ENCODE results near the gene PLCH1.

PLCH1 gene

GRCh38 chr3:155683344-155683720 is 61.5 kb downstream of the PLCH1 start:
- DNase-seq, result no peak

DNA sequence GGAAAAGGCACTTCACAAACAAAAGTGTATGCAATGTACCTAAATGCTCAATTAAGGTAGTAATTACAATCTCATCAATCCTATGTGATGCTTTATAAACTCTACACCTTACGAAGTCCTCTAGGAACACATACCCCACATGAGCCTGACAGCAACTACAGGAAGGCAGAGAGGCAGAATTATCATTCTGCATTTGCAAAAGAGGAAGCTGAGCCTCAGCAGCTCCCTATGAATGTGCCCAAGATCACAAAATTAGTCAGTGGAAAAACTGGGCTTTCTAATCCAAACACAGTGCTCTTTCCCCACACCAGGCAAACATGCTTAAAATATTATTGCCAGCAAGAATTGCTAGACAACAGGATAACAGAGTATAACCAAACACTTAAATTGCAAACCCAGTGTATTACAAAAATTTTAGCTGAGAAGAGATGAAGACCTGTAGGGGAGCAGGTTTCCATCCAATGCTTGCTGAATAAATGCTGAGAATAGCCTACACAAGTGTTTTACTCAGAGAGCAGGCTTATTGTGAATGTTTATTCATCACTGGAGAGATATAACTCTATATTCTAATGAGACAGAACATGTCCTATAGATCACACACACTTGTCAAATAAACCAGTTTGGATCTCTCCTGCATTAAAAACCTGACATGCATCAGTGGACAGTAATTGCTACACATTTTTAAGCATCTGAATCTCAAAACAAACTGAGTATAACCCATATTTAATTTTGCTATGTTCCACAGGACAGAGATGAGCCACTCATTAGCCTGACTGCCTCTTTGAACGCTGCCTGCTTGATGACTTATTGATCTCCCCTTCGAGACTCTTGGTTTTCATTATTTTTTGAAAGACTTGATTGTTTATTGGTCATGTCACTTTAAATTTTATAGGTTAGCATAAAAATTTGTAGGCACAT is 62.2 kb downstream of the PLCH1 start:
- no peak for DNase-seq

- DNase-seq, result no peak
Observed at GRCh38 chr3:155676252-155676981, 68.5 kb downstream of the PLCH1 start.

GRCh38 chr3:155675094-155675493 is 69.8 kb downstream of the PLCH1 start:
- DNase-seq, result no peak

DNA sequence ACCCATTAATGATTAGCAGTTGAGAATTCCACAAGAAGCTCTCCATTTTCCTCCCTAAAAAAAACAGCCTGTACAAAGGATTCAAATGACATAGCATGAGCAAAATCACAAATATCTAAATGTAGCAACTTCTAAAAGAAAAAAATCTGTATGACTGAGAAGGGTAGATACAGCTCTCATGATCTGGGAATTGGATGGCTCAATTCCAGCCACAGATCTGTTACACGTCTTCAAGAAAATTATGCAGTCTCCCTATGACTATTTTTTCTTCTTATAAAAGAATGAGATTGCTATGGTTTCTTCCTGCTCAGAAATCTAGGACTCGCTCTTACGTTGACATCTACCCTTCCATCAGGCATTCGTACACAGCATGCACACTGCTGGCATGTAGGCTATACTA is 71.5 kb downstream of the PLCH1 start:
- no peak for DNase-seq

GRCh38 chr3:155670335-155670734 is 74.5 kb downstream of the PLCH1 start:
- no peak for DNase-seq

DNA sequence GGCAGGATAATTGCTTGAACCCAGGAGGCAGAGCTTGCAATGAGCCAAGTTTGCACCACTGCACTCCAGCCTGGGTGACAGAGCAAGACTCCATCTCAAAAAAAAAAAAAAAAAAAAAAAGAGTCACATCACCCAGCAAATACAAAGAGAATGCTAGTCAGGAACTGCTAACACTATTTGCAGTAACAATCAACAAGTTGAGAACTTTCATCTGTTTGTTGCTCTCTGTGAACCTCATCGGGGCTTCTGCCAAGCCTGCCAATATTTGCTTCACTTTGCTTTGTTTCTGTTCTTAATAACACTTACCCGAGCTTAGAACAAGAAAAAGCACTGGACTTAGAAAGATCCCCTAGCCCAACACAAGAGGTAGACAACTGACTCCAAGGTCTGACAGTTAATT is 76.9 kb downstream of the PLCH1 start:
- DNase-seq, result no peak

DNA sequence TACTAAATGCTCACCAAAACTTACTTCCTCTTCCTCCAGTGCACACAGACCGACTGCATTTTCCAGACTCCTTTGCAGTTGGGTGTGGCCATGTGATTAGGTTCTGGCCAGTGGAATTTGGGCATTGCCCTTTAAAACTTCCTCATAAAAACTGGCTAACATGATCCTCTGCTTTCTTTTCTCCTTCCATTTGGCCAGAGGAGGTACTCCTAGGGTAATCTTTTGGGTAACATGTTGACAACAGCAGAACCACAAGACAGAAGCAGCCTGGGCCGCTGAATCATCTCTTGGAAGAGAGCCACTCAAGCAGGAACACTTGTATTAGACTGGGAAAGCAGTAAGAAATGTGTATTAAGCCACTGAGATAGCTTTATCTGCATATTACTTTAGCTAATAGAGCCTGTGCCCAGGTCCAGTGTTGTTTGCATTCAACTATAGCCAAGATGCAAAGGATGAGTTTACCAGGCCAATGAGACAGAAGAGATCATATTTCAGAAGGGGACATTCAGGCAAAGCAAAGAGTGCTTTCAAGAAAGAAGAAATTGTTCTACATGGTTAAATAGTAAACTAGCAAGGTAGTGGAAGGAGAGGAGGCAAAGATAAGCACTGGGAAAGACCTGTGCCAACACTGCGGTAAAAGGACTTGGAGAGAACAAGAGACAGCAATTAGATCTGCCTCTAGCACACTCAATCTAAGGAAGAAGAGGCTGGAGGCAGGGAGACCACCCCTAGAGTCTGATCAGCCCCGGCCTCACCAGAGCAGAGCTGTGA is 79.8 kb downstream of the PLCH1 start:
- no peak for DNase-seq

DNA sequence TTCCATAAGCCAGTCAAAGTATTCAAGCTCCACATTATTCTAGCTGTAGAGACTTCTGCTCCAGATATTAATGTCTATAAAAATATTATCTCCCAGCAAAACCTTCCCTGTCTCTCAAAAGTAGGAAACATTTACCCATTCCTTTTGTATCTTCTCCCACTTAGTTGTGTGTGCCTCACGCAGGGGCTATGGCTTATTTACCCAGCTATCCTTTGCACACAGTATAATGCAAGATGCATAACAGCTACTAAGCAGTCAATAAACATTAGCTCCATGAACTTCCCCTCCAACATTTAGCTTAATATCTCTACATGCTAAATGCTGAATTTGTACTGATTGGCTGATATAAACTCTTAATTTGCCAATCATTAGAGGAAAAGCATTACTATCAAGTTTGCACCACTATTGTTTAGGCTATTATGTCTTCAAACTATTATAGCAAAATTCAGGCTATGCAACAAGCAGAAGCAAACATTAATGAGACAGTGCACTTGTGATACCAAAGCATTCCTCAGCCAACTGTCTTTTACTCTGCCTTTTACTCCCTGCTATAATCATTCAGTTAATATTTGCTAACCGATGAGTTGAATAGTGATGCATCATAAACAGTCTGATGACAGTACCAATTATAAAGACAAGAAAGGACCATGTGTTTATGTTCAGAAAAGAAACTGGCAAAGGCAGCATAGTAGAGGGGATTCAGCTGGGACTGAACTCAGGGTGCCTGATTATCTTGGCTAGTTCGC is 81.2 kb downstream of the PLCH1 start:
- no peak for DNase-seq

DNA sequence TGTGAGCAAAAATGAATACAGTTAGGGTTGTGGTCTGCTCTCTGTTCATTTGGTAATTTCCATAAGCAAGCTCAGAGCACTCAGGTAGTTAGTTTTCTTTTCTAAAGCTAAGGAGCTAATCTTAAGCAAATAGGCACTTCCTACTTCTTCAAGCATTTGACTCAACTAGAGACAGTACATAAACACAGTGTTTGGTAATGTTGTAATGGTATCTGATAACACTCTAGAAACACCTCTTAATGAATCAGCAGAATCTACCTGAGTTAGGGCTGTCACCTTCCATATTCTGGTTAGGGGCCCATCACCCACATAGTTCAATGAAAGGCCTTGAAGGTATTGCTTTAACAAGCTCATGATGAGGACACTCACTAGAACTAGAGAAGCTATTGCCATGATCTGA is 83.1 kb downstream of the PLCH1 start:
- DNase-seq, result no peak

DNA sequence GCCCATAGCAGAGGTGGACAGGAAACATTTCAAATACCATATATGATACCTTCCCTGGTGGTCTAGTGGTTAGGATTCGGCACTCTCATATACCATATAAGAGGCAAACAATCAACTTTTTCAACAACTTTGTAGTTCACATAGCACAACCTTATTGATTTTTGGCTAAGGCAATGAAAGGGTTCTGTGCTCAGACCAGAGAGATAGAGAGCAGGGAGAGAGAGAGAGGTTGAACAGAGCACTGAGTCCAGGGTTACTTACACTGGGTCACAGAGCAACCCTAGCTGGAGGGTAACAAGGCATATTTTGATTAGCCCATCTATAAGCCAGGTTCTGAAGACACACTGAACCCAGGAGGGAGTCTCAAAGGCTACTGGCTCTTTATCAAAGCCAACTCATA is 83.8 kb downstream of the PLCH1 start:
- DNase-seq, result no peak

DNA sequence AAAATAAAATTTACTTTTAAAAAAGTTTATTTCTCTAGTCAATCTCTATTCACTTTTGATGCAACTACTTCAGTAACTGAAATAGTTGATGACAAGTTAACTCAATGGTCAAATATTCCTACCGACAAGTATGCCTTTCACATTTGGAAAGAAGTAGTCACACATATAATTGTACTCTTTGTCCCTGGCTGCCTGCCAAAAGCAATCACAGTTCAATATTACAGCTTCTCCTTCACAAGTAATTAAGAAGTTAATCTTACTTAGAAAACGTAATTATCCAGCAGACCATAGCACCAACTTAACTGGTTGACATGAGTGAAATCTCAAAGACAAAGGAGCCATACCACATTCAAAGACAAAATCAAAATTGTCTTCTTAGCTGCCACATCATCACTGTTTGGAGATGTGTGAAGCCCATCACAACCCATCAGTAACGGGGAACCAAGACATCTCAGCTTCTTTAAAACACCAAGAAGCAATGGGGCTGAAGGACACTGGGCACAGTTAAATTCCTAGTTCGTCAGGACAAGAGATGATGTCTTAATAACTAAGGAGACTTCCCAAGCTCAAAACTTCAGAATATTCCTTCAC is 86.1 kb downstream of the PLCH1 start:
- DNase-seq, result no peak

GRCh38 chr3:155658006-155658405 is 86.9 kb downstream of the PLCH1 start:
- DNase-seq, result no peak

DNA sequence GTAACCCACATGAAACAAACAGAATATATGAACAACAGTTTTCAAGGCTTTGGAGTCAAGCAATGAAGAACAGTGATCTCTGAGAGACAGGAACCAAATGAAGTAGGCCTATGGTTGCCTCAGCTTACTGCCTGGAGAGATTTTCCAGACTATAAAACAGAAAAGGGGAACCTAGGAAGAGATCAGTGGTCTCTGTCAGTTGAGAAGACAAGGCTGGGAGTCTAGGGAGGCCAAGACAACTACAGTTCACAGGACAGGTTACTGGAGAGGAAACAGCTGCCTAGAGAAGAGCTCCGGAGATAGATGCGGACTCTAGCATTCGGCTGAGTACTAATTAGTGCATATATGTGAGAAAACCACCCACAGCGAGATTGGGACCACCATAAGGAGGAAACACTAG is 87.7 kb downstream of the PLCH1 start:
- DNase-seq, result no peak

DNA sequence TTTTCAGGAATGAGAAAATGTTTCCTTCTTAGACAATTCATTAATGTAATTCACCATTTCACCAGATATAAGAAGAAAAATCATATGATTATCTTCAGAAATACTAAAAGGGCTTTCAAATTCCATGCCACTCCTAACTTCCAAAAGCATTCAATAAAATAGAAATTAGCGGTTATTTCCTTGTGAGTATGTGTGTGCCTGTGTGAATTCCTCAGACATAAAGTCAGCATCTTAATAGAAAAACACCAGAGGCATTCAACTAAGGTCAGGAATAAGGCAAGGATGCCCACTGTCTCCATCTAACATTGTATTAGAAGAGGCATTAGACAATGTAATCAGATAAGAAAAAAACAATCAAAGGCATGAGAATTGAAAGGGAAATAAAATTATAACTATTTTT is 88.4 kb downstream of the PLCH1 start:
- no peak for DNase-seq

DNA sequence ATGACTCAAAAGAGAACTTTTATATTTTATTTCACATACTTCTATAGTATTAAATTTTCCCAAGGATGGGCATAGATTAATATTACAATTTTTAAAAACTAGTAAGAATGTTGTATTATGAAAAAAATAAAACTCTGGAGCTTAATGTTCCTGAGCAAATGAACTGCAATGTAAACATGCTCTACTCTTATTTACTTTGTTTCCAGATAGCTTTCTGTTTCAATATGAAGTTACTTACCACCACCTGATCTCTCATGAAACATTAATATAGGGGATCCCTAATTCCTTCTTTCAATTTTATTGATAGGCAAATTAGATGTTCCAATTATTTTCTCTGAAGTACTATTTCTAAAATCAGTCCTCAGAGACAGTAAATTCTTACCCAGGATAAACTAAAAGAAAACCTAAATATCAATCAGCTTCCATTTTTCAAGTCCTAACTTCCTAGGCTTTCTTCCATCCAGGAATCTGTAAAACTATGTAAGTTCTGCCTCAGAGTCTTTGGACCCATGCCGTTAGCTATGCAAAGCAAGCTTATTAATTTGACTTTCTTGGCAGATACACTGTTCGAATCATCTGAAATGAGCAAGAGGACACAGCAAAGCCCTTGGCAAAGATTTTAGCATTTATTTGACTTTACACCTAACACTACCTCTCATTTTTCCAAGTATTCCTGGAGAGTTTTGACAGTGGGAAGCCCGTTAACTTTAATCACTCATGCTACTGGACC is 93.2 kb downstream of the PLCH1 start:
- no peak for DNase-seq

DNA sequence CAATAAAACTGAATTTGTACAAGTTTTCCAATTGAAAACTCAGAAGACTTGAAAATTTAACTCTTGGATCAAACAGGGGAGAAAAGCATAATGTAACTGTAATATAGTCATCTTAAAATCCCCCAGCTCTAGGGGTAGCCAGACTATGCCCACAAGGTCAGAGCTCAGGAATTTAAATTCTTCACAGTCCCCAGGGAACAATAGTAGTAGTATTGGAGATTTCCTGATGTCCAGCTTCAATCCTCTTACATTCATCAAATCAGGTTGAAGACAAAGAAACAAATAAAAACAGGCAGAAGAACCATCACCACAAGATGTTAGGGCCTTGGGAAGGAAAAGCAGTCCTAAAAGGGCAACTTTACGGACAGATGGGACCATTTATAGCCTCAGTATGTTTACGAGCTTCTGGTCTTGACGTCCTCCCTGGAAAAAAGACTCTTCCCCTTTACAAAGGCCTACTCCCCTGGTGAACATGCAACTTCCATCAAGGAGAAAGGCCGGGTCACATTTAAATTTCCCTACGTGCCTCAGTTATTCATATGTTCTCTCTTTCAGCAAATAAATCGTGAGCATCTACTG is 96.8 kb downstream of the PLCH1 start:
- no peak for DNase-seq

DNA sequence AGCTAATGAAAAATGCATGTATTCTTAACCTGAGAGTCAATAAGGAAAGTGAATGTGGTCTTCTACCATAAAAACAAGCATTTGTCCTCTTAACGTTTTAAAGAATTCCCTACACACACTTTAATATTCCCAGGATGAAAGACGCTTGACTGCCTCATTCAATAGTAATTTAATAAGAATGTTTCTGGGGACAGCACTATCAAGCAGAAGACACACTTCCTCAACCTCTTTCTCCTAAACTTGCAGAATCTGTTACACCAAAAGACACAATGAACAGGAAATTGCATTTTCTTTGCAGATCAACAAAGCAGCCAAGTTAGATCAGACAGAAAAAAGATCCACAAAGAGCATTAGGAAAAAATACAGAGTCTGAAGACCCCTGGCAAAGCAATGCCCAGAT is 97.7 kb downstream of the PLCH1 start:
- DNase-seq, result no peak

DNA sequence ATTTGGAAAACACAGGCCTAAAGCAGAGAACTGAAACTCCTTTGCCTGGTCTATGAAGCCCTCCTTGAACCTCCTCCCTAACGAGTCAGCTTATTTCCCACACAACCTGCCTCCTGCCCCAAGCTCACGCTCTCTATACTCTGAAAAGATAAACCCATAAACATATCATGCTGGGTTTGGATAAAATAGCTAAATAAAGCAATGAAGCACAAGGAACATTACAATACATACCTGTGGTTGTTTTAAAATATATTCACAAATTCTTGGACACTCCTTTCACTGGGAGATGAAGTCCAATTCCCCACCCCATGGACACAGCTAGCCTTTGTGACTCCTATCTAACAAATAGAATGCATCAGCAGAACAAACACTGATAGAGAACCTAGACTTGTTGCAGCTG is 98.2 kb downstream of the PLCH1 start:
- no peak for DNase-seq

GRCh38 chr3:155646128-155646527 is 98.7 kb downstream of the PLCH1 start:
- DNase-seq, result no peak

GRCh38 chr3:155643581-155644165 is 101.2 kb downstream of the PLCH1 start:
- no peak for DNase-seq
